Measurements from ENCODE around the gene SRC.

The SRC gene

GRCh38 chr20:37350649-37351574 lies 5.0 kb downstream of the SRC start:
- no peak for DNase-seq (ENCODE audit: low spot score)

GRCh38 chr20:37351689-37352607 lies 6.0 kb downstream of the SRC start:
- no peak for DNase-seq (ENCODE audit: low spot score)

GRCh38 chr20:37352608-37352980 lies 6.7 kb downstream of the SRC start:
- no peak for DNase-seq (ENCODE audit: low spot score)

- DNase-seq (ENCODE audit: low spot score): no peak
Observed at GRCh38 chr20:37353285-37353849, 7.4 kb downstream of the SRC start.

- DNase-seq (ENCODE audit: low spot score): no peak
Observed at GRCh38 chr20:37354210-37355195, 8.6 kb downstream of the SRC start.

GRCh38 chr20:37355252-37356180 lies 9.6 kb downstream of the SRC start:
- DNase-seq (ENCODE audit: low spot score): no peak

- DNase-seq (ENCODE audit: low spot score): no peak
Observed at GRCh38 chr20:37356387-37356786, 10.4 kb downstream of the SRC start.

- no peak for DNase-seq (ENCODE audit: low spot score)
Observed at GRCh38 chr20:37356961-37357371, 11.0 kb downstream of the SRC start.

GRCh38 chr20:37357481-37358365 lies 11.8 kb downstream of the SRC start:
- no peak for DNase-seq (ENCODE audit: low spot score)

- no peak for DNase-seq (ENCODE audit: low spot score)
Observed at GRCh38 chr20:37358366-37359150, 12.6 kb downstream of the SRC start.

GRCh38 chr20:37359331-37359730 lies 13.4 kb downstream of the SRC start:
- no peak for DNase-seq (ENCODE audit: low spot score)

GRCh38 chr20:37359836-37360235 lies 13.9 kb downstream of the SRC start:
- no peak for DNase-seq (ENCODE audit: low spot score)

GRCh38 chr20:37360391-37361115 lies 14.6 kb downstream of the SRC start:
- no peak for DNase-seq (ENCODE audit: low spot score)

- no peak for DNase-seq (ENCODE audit: low spot score)
Observed at GRCh38 chr20:37361336-37361735, 15.4 kb downstream of the SRC start.

GRCh38 chr20:37362231-37362792 lies 16.4 kb downstream of the SRC start:
- DNase-seq (ENCODE audit: low spot score): no peak

- no peak for DNase-seq (ENCODE audit: low spot score)
Observed at GRCh38 chr20:37362821-37363220, 16.9 kb downstream of the SRC start.
